Measurements from ENCODE around the gene EML5. TPM values are rescaled to one million over a fixed set of nuclear protein-coding genes. Genes with fewer than 3 reads are reported as not detected.

EML5 gene
- total and polyA plus RNA-seq, 2 donors (not counting 3 experiments of a cell fraction or from before 2014, with no cell fraction given), result not detected

- Histone ChIP-seq H3K9me1 (replicated peaks; ENCODE audit: control insufficient read depth, extremely low read depth, insufficient read depth, low read length) (no peaks in the 10 kb centered on the region), H3K9ac (replicated peaks; ENCODE audit: extremely low read depth, insufficient read depth, low read length) (peak overlapping the region; percentile 87), H3K27ac (ENCODE audit: insufficient read depth, low read depth, low read length) (no peak overlapping the region), H3K9me3 (replicated peaks; ENCODE audit: control insufficient read depth, insufficient read depth, low read length) (no peaks in the 10 kb centered on the region), H3K79me2 (ENCODE audit: control insufficient read depth, insufficient read depth, low read length) (peaks cover 21% of the 10 kb centered on the region), H3K4me2 (ENCODE audit: insufficient read depth, low read length) (peak overlapping the region; percentile 97), H2AFZ (ENCODE audit: low read depth, low read length) (no peak overlapping the region), H3K27me3 (ENCODE audit: control insufficient read depth in 2 of 2, insufficient read depth in 2 of 2, low read length in 2 of 2) (no peaks in the 10 kb centered on the region), H3K4me3 (replicated peaks in 1 of 3; ENCODE audit: insufficient read depth in 1 of 3, low read depth in 1 of 3, low read length in 3 of 3) (peak overlapping the region; percentile 77 to 96 (median 86)), H3K36me3 (ENCODE audit: control insufficient read depth in 2 of 2, extremely low read depth in 1 of 2, insufficient read depth in 2 of 2, low read length in 2 of 2) (peaks cover 7 to 8% of the 10 kb centered on the region in 2 experiments), H3K4me1 (ENCODE audit: control insufficient read depth, extremely low read depth, insufficient read depth, low read length) (peaks cover 14% of the 10 kb centered on the region), H4K20me1 (replicated peaks; ENCODE audit: control insufficient read depth, extremely low read depth, insufficient read depth, low read length) (peaks cover 3% of the 10 kb centered on the region)
- dilution Hi-C loops (cut with MboI; ENCODE audit: extremely low pct_ligation_motif_present, low sequenced_read_pairs), result no loop called here
- no peak for DNase-seq (ENCODE audit: low read depth, low spot score)
- intact Hi-C loops (cut with micrococcal nuclease), result loop anchor here (1.0 to 5.0 kb wide), 5 partner anchors 13 to 617 kb away; partner anchors contain the start of gene GALC
- POLR2A ChIA-PET, result no interaction called here
- no peak for TF ChIP-seq GATA2 (IDR thresholded peaks at IDR 0.05; ENCODE audit: insufficient read depth, insufficient read length, low read depth, low read length)
- no peak for TF ChIP-seq FOS (IDR thresholded peaks at IDR 0.05; ENCODE audit: borderline replicate concordance, insufficient read depth, low read length)
- TF ChIP-seq MYC (IDR thresholded peaks at IDR 0.05; ENCODE audit: low read depth, low read length), result no peak
- no peak for TF ChIP-seq POLR2A (IDR thresholded peaks at IDR 0.05; ENCODE audit: low read depth, low read length)
- TF ChIP-seq CTCF (IDR thresholded peaks at IDR 0.05; ENCODE audit: extremely low read depth in 1 of 2, insufficient read depth in 1 of 2, low read depth in 1 of 2, low read length in 2 of 2), result no peak
- TF ChIP-seq MAX (IDR thresholded peaks at IDR 0.05; ENCODE audit: insufficient read depth, insufficient read length), result no peak
- TF ChIP-seq JUN (IDR thresholded peaks at IDR 0.05; ENCODE audit: borderline replicate concordance, insufficient read depth, insufficient read length, low read depth), result no peak
- no peak for TF ChIP-seq POLR2AphosphoS5 (IDR thresholded peaks at IDR 0.05; ENCODE audit: insufficient read depth, low read depth, low read length)
- TF ChIP-seq EZH2 (IDR thresholded peaks at IDR 0.05; ENCODE audit: borderline replicate concordance, low read depth, low read length, severe bottlenecking), result no peak
- BruUV-seq (replicated peaks), result no TSS peak
- FAIRE-seq, result peak; percentile 12
- CTCF ChIA-PET, result interaction anchor here (1.5 kb wide), 1 partner anchor 11 kb away, joined by 7 read pairs; no protein-coding TSS in a partner anchor
Observed at GRCh38 chr14:88563845-88564244, 228.9 kb downstream of the EML5 start.

Data from endothelial cell of umbilical vein (primary cell).